SKM-1 (cell line): Measurements from ENCODE around the gene PTPA.

ENCODE experiments used
- DNase-seq: peaks from one replicate; lab custom pipeline; 2025; ENCODE audit not compliant: unreplicated experiment; lab: John Stamatoyannopoulos, UW

The PTPA gene

GRCh38 chr9:129110740-129111527 is at the start of gene PTPA, which contains the start of gene CRAT:
TSS of gene PTPA (plus strand) at chr9:129111415. CDS start at chr9:129111601, 186 bp downstream.
TSS of gene CRAT (minus strand) at chr9:129110793. CDS start at chr9:129110509, 284 bp downstream.
- DNase-seq: peak; percentile 88

- no peak for DNase-seq
Observed at GRCh38 chr9:129063061-129063460, 48.2 kb upstream of the PTPA start.

GRCh38 chr9:129064499-129064908 is 46.7 kb upstream of the PTPA start:
- no peak for DNase-seq

GRCh38 chr9:129068110-129068509 is 43.1 kb upstream of the PTPA start:
- DNase-seq: no peak

- no peak for DNase-seq
Observed at GRCh38 chr9:129068990-129069861, 42.0 kb upstream of the PTPA start.

DNA sequence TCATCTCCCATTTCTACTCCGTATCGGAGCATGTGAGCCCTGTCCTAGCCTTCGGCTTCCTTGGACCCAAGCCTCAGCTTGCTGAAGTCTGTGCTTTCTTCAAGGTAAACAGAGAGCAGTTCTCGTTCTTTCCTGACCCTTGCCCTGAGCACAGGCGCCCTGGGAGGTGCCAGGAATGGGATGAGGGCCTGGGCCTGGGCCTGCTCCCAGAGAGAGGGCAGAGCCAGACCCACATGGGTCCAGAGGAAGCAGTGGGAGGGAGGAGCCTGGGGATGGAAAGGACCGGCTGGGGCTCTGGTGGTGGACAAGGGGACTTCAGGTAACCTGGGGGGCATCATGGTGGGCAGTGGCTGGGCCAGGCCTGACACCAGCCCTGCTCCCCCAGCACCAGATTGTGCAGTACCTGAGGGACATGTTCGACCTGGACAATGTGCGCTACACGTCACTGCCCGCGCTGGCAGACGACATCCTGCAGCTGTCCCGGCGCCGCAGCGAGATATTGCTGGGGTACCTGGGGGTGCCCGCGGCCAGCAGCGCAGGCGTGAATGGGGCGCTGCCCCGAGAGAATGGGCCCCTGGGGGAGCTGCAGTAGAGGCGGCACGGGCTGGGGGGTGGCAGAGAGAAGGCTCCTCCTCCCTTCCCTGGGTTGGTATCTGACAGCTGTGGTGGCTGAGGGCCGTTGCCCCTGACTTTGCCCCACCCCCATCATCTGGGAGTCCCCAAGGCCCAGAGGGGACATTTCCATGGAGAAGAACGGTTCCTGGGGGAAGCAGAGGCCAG is 41.2 kb upstream of the PTPA start:
- DNase-seq: no peak

GRCh38 chr9:129070696-129071525 is 40.3 kb upstream of the PTPA start:
- DNase-seq: no peak

DNA sequence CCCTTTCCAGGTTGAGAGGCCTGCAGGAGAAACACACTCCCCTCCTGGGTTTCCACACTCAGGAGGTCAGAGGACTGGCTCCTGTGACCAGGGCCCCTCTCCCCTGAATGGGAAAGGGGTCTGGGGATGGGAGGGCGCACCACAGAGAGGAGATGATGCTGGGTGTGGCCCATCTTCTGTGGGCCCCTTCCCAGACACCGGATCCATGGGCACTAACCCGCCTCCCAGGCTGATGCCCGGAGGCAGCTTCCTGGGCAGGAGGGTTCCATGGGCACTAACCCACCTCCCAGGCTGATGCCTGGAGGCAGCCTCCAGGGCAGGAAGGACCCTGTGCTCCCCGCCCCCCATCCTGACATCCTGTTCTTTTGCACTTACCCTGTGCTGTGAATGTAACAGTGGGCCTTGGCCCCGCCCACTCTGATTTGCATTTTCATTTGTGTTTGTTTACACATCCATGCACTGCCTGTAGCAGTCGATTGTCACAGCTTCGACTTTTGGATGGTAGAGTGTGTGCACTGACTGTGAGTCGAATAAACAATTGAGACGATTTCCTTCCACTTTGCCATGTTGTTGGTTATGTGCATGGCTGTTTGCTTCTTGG is 39.6 kb upstream of the PTPA start:
- no peak for DNase-seq

DNA sequence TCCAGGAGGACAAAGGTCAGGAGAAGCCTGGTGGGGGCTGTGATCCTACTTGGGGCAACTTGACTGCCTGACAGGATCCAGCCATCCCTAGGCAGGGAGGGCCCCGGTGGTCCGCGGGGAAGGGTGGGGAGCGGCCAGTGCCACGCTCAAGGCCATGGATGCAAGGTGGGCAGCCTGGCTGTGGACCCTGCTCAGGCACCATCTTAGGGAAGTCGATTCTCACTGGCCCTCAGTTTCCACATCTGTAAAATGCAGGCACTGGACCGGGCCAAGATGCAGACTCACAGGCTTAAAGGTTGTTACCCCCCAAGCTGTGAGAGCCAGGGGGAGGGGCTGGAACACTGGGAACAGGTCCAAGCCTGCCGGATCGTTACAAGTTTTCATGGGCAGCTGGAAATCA is 39.0 kb upstream of the PTPA start:
- DNase-seq: no peak

DNA sequence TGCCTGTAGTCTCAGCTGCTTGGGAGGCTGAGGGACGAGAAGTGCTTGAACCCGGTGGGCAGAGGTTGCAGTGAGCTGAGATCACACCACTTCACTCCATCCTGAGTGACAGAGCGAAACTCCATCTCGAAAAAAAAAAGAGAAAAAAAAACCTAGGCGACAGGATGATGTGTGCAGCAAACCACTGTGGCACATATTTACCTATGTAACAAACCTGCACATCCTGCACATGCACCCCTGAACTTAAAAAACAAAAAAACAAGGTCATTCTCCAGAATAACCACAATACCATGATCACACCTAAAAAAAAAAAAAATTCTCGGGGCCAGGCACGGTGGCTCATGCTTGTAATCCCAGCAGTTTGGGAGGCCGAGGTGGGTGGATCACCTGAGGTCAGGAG is 37.8 kb upstream of the PTPA start:
- no peak for DNase-seq

DNA sequence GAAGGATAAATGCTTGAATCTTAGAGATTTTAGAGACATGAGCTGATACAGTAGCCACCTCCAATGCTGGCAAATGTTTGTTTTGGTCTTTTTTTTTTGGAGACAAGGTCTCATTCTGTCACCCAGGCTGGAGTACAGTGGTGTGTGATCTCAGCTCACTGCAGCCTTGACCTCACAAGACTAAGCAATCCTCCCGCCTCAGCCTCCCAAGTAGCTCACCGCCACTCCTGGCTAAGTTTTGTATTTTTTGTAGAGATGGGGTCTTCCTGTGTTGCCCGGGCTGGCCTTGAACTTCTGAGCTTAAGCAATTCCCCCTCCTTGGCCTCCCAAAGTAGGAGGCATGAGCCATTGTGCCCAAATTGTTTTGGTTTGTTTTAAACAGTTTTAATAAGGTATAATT is 37.1 kb upstream of the PTPA start:
- no peak for DNase-seq

DNA sequence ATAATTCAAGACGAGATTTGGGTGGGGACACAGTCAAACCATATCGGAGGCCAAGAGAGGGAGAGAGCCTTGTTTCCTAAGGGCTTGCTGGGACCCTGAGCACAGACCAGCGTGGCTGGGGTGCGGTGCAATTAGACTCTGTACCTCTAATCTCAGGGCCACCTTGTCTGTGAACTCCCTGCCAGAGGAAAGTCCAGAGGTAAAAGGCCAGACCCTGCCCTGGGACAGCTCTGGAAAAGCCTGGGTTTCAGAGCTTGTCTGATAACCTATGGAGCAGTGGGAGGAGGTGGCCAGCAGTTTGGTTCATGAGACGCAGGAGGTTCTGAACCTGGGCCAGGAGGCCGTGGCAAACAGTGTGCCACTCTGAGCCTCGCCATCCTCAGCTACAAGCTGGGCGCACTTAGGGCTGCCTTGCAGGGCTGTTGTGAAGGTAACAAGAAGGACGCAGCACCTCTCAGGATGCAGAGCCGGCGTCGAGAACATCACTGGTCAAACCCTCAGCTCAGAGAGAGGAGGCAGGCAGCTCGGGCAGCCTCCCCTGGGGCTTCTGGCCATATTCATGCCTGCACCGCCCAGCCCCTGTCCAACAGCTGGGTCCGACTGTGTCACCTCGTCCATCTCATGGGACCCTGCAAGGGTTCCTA is 35.1 kb upstream of the PTPA start:
- no peak for DNase-seq

DNA sequence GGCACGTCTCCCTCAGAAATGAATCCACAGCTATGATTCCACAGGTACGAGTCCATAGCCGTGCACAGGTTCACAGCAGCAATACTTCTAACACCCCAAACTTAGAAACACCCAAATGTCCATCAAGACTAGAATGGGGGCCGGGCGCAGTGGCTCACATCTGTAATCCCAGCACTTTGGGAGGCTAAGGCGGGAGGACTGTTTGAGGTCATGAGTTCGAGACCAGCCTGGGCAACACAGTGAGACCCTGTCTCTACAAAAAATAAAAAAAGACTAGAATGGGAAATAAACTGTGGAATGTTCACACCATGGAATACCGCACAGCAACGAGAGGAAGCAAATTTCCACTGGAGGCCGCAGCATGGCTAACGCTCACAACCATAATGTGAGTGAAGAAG is 34.6 kb upstream of the PTPA start:
- no peak for DNase-seq

- DNase-seq: no peak
Observed at GRCh38 chr9:129077236-129077635, 34.0 kb upstream of the PTPA start.

DNA sequence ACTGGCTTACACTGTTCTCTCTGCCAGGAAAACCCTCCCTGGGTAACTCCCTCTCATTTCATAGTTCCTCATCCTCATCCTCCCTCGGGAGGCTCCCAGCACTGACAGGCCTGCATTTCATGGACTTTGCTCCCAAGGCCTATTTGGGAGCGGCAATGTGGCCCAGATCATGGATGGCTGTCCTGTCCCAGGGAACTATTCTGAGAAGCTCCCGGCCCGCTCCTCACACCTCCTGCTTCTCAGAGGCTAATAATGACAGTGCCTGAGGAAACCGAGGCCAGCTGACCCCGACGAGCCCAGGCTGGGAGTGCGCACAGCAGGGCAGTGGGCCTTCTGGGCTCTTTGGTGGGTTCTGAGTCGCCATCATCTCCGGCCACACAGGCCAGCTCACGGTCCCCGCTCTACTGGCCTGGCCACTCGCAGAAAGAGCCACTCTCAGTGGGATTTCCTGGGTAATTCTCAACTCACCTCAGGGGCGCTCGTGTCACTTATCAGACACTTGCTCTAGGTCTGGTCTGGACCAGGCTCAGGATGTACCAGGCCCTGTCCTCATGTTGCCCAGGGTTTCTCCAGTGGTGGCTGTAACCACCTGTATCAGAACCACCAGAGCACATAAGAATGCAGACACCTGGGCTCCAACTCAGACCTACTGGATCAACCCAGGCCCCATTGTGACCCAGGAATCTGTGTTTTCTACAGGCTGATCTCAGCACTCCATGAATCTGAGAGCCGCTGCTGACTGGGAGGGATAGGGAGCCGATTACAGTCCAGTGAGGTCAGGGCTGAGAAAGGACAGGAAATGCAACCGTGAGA is 32.3 kb upstream of the PTPA start:
- DNase-seq: no peak

DNA sequence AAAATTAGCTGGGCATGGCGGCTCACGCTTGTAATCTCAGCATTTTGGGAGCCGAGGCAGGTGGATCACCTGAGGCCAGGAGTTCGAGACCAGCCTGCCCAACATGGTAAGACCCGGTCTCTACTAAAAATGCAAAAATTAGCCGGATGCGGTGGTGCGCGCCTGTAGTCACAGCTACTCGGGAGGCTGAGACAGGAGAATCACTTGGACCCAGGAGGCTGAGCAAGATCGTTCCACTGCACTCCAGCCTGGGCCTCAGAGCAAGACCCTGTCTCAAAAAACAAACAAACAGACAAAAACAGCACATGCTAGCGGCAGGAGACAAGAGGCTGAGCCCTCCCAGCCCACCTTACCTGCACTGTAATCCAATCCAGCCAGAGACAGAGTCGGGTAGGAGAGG is 31.4 kb upstream of the PTPA start:
- no peak for DNase-seq

GRCh38 chr9:129080298-129080600 is 31.0 kb upstream of the PTPA start:
- no peak for DNase-seq

GRCh38 chr9:129080601-129081387 is 30.4 kb upstream of the PTPA start, which contains the start of gene DOLPP1:
TSS of gene DOLPP1 (plus strand) at chr9:129081111. CDS start at chr9:129081132, 21 bp downstream.
- DNase-seq: peak; percentile 95
